ENCODE measurements around the gene SUGCT.

The SUGCT gene

DNA sequence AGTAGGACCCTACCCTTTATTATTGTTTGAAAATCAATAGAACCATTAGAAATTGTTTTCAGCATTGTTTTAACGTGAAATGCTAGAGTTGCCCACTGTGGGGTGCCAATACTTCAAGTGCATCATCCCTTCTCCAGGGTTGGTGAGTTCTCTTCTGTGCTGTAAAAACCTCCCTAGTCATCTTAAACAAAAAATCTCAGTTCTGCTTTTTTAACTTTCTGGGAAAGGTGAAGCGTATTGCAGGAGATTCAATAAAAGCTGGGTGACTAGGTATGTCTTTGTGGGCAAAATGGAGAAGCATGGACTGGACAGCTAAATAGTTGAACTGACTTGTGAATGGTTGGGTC is 699.1 kb downstream of the SUGCT start:
- no peak for DNase-seq (ENCODE audit: low read depth)
- TF ChIP-seq, protein P1, sequence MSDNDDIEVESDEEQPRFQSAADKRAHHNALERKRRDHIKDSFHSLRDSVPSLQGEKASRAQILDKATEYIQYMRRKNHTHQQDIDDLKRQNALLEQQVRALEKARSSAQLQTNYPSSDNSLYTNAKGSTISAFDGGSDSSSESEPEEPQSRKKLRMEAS (IDR thresholded peaks at IDR 0.05; ENCODE audit: low read depth, low read length): no peak
- H3K4me3 ChIP-seq (ENCODE audit: low read depth, low read length): no peak overlapping the region

DNA sequence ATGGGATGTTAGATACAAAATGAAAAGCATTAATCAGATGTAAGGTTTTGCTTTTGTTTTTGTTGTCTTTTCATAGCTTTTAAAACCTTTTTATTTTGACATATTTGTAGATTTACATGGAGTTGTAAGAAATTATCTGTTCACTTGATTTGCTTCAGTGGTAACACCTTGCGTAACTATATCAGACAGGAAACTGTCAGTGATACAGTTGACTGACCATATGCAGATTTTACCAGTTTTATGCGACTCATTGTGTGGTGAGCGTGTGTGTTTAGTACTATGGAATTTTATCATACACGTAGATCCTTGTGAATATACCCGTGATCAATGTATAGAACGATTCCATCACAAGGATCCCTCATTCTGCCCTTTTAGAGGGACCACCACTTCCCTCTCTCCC is 701.4 kb downstream of the SUGCT start:
- DNase-seq (ENCODE audit: low read depth): peak; percentile 19
- H3K4me3 ChIP-seq (ENCODE audit: low read depth, low read length): no peak overlapping the region
- TF ChIP-seq, protein P1 (IDR thresholded peaks at IDR 0.05; ENCODE audit: low read depth, low read length): no peak
- TF ChIP-seq, protein P2, sequence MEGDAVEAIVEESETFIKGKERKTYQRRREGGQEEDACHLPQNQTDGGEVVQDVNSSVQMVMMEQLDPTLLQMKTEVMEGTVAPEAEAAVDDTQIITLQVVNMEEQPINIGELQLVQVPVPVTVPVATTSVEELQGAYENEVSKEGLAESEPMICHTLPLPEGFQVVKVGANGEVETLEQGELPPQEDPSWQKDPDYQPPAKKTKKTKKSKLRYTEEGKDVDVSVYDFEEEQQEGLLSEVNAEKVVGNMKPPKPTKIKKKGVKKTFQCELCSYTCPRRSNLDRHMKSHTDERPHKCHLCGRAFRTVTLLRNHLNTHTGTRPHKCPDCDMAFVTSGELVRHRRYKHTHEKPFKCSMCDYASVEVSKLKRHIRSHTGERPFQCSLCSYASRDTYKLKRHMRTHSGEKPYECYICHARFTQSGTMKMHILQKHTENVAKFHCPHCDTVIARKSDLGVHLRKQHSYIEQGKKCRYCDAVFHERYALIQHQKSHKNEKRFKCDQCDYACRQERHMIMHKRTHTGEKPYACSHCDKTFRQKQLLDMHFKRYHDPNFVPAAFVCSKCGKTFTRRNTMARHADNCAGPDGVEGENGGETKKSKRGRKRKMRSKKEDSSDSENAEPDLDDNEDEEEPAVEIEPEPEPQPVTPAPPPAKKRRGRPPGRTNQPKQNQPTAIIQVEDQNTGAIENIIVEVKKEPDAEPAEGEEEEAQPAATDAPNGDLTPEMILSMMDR (IDR thresholded peaks at IDR 0.05; ENCODE audit: low read depth, low read length): no peak
- TF ChIP-seq POLR2A (IDR thresholded peaks at IDR 0.05; ENCODE audit: extremely low read depth, insufficient read length) (no peak), MYC (IDR thresholded peaks at IDR 0.05; ENCODE audit: low read depth, low read length) (no peak)

GRCh38 chr7:40839881-40840280 is 705.1 kb downstream of the SUGCT start:
- no peak overlapping the region for H3K4me3 ChIP-seq (ENCODE audit: low read depth, low read length)
- no peak for DNase-seq (ENCODE audit: low read depth)
- TF ChIP-seq POLR2A (IDR thresholded peaks at IDR 0.05; ENCODE audit: extremely low read depth, insufficient read length) (no peak), MYC (IDR thresholded peaks at IDR 0.05; ENCODE audit: low read depth, low read length) (no peak)
- TF ChIP-seq, protein P2 (IDR thresholded peaks at IDR 0.05; ENCODE audit: low read depth, low read length): no peak
- TF ChIP-seq, protein P1 (IDR thresholded peaks at IDR 0.05; ENCODE audit: low read depth, low read length): no peak

DNA sequence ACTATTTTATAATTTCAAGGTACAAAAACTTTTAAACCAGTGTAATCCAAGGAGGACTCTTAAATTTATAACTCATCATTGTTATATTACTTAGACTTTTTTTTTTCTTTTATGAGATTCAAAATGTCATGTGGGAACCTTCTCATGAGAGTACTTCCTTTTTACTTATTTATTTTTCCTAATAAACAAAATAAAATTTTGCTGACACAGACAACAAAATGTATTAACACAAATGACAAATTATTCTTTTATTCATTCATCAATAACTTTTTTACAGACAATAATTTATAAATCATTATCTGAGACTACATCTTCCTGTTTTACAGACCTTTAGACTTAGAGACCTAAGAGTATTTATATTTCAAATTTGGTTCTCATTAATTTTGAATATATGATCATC is 706.2 kb downstream of the SUGCT start:
- no peak overlapping the region for H3K4me3 ChIP-seq (ENCODE audit: low read depth, low read length)
- no peak for DNase-seq (ENCODE audit: low read depth)

GRCh38 chr7:40842641-40843040 is 707.8 kb downstream of the SUGCT start:
- TF ChIP-seq, protein P1 (IDR thresholded peaks at IDR 0.05; ENCODE audit: low read depth, low read length): no peak
- TF ChIP-seq, protein P2 (IDR thresholded peaks at IDR 0.05; ENCODE audit: low read depth, low read length): no peak
- no peak for TF ChIP-seq MYC (IDR thresholded peaks at IDR 0.05; ENCODE audit: low read depth, low read length)
- TF ChIP-seq POLR2A (IDR thresholded peaks at IDR 0.05; ENCODE audit: extremely low read depth, insufficient read length): no peak
- H3K4me3 ChIP-seq (ENCODE audit: low read depth, low read length): no peak overlapping the region
- no peak for DNase-seq (ENCODE audit: low read depth)

More for the DNA sequence above, 706.2 kb downstream of the SUGCT start:
- TF ChIP-seq, protein P2 (IDR thresholded peaks at IDR 0.05; ENCODE audit: low read depth, low read length): no peak
- TF ChIP-seq MYC (IDR thresholded peaks at IDR 0.05; ENCODE audit: low read depth, low read length) (no peak), POLR2A (IDR thresholded peaks at IDR 0.05; ENCODE audit: extremely low read depth, insufficient read length) (no peak)
- TF ChIP-seq, protein P1 (IDR thresholded peaks at IDR 0.05; ENCODE audit: low read depth, low read length): no peak

DNA sequence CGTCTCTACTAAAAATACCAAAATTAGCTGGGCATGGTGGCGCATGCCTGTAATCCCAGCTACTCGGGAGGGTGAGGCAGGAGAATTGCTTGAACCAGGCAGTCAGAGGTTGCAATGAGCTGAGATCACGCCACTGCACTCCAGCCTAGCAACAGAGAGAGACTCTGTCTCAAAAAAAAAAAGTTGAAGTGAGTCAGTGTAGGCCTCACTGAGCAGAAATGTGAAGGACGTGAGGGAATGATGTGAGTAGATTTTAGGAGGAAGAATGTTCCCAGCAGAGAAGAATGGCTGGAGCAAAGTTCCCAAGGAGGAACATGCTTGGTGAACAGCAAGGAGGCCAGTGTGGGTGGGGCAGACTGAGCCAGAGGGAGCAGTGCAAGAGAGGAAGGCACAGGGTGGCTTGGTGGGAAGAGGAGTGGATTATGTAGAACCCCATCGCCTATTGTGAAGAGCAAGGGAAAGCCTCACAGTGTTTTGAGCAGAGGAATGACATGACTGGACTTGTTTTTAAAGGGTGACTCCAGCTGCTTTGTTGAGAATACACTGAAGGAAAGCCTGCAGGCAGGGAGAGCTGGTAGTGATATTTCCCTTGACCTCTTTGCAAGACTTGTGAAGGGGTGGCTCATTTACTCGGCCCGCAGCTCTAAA is 708.7 kb downstream of the SUGCT start:
- H3K4me3 ChIP-seq (ENCODE audit: low read depth, low read length): no peak overlapping the region
- no peak for DNase-seq (ENCODE audit: low read depth)
- TF ChIP-seq, protein P2 (IDR thresholded peaks at IDR 0.05; ENCODE audit: low read depth, low read length): no peak
- no peak for TF ChIP-seq MYC (IDR thresholded peaks at IDR 0.05; ENCODE audit: low read depth, low read length)
- TF ChIP-seq POLR2A (IDR thresholded peaks at IDR 0.05; ENCODE audit: extremely low read depth, insufficient read length): no peak
- TF ChIP-seq, protein P1 (IDR thresholded peaks at IDR 0.05; ENCODE audit: low read depth, low read length): no peak
